Pancreas (tissue), 10 donors: Measurements from ENCODE around the gene TSPEAR. TPM values are rescaled to one million over a fixed set of nuclear protein-coding genes. Genes with fewer than 3 reads are reported as not detected.
A peak's percentile ranks its signal among the peaks of the same experiment; 100 is the strongest.

Source experiments
- ATAC-seq, 4 donors: fragments of 200-7000 bp; cut with Tn5 transposase; one replicate each; pipeline versions ENCODE4 v1.8.0 to v1.9.1; 2020; ENCODE audit warnings: mild to moderate bottlenecking in 4 of 4, moderate library complexity in 4 of 4
- DNase-seq, 6 donors: peaks; one replicate each; pipeline ENCODE4 v3.0.0-alpha.2; 2020
- FAIRE-seq: peaks from 2 replicates; lab custom pipeline; 2012; peaks lifted over from hg19 to GRCh38; lab: Jason Lieb, UNC
- H3K27ac ChIP-seq, 4 donors: fragments of 200-600 bp; sonication (generic); 1 replicate in 3 of 4; 2 replicates in 1 of 4; pipeline versions ENCODE4 v1.5.0 to v1.8.0; 2020
- H3K27me3 ChIP-seq, 4 donors: fragments of 200-600 bp; one replicate each; pipeline ENCODE4 v1.8.0; 2021
- H3K36me3 ChIP-seq, 3 donors: fragments of 200-600 bp; sonication (generic) in 1 of 3; one replicate each; pipeline versions ENCODE4 v1.5.0 to v1.8.0; 2020 to 2021
- H3K4me1 ChIP-seq, 3 donors: fragments of 200-600 bp; one replicate each; pipeline ENCODE4 v1.8.0; 2021
- H3K4me3 ChIP-seq, 4 donors: fragments of 200-600 bp; sonication (generic) in 2 of 4; one replicate each; pipeline versions ENCODE4 v1.5.0 to v1.8.0; 2020 to 2021
- H3K9me3 ChIP-seq, 4 donors: fragments of 200-600 bp; one replicate each; pipeline ENCODE4 v1.8.0; 2021
- WGBS, 2 donors: extraction: QIAGEN DNeasy Blood & Tissue Kit; methylation state at CpG; one replicate each; pipeline ENCODE4 v1.1.7; 2013; 5-methylcytosine and 5-hydroxymethylcytosine counted together
- intact Hi-C, 3 donors: fragments of 100-400 bp; cut with DNase I; formaldehyde crosslinking; loops; one replicate each; pipeline versions ENCODE4 v1.11.1 to v1.14.2; 2022
- polyA plus RNA-seq, 2 donors: library from polyadenylated mRNA; stranded (reverse); fragments of 200-250 nt; gene quantifications; one replicate each; pipeline ENCODE4 v1.2.3, GENCODE V29; 2013
- total RNA-seq, 6 donors: library from RNA; stranded (reverse); fragmentation: NEBNext Ultra II Directional in 4 of 6; extraction: Animal tissue kit (Norgen Biotek cat#: 25700) in 4 of 6; gene quantifications; one replicate each; pipeline versions ENCODE4 v1.2.1 to v1.2.4, GENCODE V29; 2021 to 2023
- TF ChIP-seq, protein P1 (sequence below), 4 donors: fragments of 200-600 bp; sonication (generic) in 3 of 4; IDR thresholded peaks; one replicate each; pipeline versions ENCODE4 v1.5.0 to v1.8.0; 2021; ENCODE audit warnings: antibody characterized with exemption in 4 of 4
- donor health status: healthy with polysubstance abuse.
- donor health status: DM: no; HTN: no; CAD: no; lungs with moderate emphysema.
- donor health status: DM: no; HTN: no; CAD: no.
- donor health status: control.
- donor health status: control.
- donor health status: Bipolar disorder and iron deficiency.
- donor health status: DM: yes; HTN: yes; CAD: no.
- donor health status: DM: no; HTN: no; CAD: no.
- donor health status: DM: no; HTN: no; CAD: no.
- donor health status: DM: yes; HTN: yes; CAD: no.

Gene TSPEAR
- total and polyA plus RNA-seq, 8 donors: 0.05 to 1.4 (median 0.25) TPM; not detected in 1

DNA sequence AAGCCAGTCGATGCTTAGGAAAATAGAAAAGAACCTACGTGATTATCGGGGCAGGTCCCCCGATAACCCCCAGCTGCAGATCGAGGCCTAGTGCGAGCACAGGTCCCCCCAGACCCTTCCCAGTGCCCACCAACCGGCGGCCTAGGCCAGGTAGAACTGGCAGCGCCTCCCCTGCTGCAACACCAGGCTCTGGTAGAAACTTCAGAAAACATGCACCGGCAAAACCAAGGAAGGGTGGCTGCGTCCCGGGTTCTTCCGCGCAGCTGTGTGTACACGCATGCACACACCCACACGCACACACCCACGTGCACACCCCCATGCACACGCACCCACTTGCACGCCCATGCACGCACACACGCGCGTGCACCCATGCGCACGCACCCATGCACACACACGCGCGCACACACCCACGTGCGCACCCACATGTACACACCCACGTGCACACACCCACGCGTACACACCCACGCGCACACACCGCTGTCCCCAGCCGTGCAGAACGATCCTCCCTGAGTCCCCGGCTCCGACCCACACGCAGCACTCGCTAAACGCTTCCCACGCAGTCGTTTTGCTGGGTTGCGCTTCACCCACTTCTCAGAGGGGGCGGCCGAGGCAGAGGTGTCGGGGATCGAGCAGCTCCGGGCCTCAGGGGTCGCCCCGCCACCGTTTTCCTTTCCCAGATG, 5.2 kb downstream of the TSPEAR start:
- TF ChIP-seq, protein P1, sequence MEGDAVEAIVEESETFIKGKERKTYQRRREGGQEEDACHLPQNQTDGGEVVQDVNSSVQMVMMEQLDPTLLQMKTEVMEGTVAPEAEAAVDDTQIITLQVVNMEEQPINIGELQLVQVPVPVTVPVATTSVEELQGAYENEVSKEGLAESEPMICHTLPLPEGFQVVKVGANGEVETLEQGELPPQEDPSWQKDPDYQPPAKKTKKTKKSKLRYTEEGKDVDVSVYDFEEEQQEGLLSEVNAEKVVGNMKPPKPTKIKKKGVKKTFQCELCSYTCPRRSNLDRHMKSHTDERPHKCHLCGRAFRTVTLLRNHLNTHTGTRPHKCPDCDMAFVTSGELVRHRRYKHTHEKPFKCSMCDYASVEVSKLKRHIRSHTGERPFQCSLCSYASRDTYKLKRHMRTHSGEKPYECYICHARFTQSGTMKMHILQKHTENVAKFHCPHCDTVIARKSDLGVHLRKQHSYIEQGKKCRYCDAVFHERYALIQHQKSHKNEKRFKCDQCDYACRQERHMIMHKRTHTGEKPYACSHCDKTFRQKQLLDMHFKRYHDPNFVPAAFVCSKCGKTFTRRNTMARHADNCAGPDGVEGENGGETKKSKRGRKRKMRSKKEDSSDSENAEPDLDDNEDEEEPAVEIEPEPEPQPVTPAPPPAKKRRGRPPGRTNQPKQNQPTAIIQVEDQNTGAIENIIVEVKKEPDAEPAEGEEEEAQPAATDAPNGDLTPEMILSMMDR (IDR thresholded peaks at IDR 0.05): no peak
- Histone ChIP-seq H3K4me1 (no peaks in the 10 kb centered on the region), H3K27me3 (peaks cover 0 to 25% (median 4%) of the 10 kb centered on the region in 4 donors), H3K27ac (no peak overlapping the region), H3K36me3 (no peaks in the 10 kb centered on the region), H3K4me3 (no peak overlapping the region), H3K9me3 (no peaks in the 10 kb centered on the region)
- FAIRE-seq (no peak), DNase-seq (no peak), ATAC-seq (no peak)
- intact Hi-C loops: no loop called here
- WGBS, 2 donors: 16 to 22% methylated on average over 52 to 54 of the region's 54 CpGs

DNA sequence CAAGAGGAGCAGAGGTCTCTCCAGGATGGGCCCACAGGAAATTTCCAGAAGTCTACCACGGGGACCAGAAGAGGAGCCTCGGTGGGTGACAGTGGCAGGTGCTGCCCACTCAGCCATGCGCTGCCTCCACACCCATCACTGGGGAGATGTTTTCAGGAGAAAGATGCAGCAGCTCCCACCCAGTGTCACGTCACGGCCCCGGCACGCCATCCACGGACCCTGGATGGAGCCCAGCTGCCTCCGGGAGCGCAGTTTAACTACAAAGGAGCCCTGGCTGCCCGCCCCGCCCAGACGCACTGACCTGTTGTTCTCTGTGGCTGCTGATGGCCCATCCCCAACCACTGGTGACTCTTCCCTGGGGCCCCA, 6.8 kb downstream of the TSPEAR start:
- no peaks in the 10 kb centered on the region for H3K4me1 ChIP-seq
- H3K27me3 ChIP-seq: peaks cover 0 to 14% (median 4%) of the 10 kb centered on the region in 4 donors
- TF ChIP-seq, protein P1 (IDR thresholded peaks at IDR 0.05): no peak
- H3K4me3 ChIP-seq: no peak overlapping the region
- DNase-seq (no peak), FAIRE-seq (no peak), ATAC-seq (no peak)
- no peaks in the 10 kb centered on the region for H3K36me3 ChIP-seq
- intact Hi-C loops: no loop called here
- no peak overlapping the region for H3K27ac ChIP-seq
- WGBS, 2 donors: 32 to 36% methylated on average over 13 of the region's 13 CpGs
- no peaks in the 10 kb centered on the region for H3K9me3 ChIP-seq

- DNase-seq (peak in 1 of 6 donors; percentile 53), ATAC-seq (no peak), FAIRE-seq (no peak)
- H3K36me3 ChIP-seq: no peaks in the 10 kb centered on the region
- no peaks in the 10 kb centered on the region for H3K4me1 ChIP-seq
- no peak overlapping the region for H3K4me3 ChIP-seq
- H3K27me3 ChIP-seq: peaks cover 0 to 13% (median 4%) of the 10 kb centered on the region in 4 donors
- no peaks in the 10 kb centered on the region for H3K9me3 ChIP-seq
- H3K27ac ChIP-seq: no peak overlapping the region
- intact Hi-C loops: no loop called here
- WGBS, 2 donors: 34 to 35% methylated on average over 13 of the region's 13 CpGs
- TF ChIP-seq, protein P1 (IDR thresholded peaks at IDR 0.05): no peak
Observed at GRCh38 chr21:44703731-44704635, 7.4 kb downstream of the TSPEAR start.

DNA sequence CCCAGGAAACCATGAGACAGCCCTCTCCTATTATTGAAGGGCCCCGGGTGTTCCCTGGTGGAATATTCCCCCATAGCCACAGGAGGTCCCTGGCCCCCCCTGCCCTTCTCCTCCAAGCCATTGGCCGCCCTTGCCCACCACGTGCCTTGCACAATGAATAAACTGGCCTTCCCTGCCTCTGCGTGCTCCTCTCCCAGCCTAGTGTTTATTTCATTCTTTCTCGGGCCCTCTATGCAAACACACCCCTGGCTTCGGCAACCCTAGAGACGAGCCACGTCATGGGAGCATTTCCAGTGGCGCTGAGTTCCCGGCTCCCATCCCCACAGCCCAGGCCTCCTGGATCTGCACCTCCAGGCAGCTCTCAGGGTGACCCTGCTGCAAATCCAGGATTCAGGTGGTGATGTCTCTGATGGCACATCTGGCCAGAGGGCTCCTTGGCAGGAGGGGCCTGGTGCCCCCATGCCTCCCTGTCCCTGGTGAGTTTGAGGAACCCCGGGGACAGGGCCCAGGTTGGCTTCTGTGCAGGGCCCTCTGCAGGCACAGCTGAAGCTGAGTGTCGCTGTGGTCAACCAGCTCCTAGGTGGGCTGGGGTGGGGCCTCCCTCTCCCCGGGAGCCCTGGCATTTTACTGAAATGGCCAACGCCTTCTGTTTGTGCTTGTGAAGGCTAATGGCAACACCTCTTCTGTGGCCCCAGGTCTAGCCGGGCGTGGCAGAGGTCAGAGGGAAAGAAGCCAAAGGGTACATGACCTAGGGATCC, 8.2 kb downstream of the TSPEAR start:
- H3K4me1 ChIP-seq: no peaks in the 10 kb centered on the region
- no peak for FAIRE-seq
- H3K4me3 ChIP-seq: no peak overlapping the region
- TF ChIP-seq, protein P1 (IDR thresholded peaks at IDR 0.05): no peak
- H3K36me3 ChIP-seq: no peaks in the 10 kb centered on the region
- intact Hi-C loops: no loop called here
- WGBS, 2 donors: 35 to 42% methylated on average over 16 of the region's 16 CpGs
- peaks cover 0 to 18% (median 4%) of the 10 kb centered on the region in 4 donors for H3K27me3 ChIP-seq
- no peaks in the 10 kb centered on the region for H3K9me3 ChIP-seq
- peak in 2 of 4 donors; percentile 61 to 70 for ATAC-seq
- DNase-seq: no peak
- no peak overlapping the region for H3K27ac ChIP-seq
